Progenitor cell of endocrine pancreas (in vitro differentiated cells): ENCODE results near the gene STRADA. TPM values are rescaled to one million over a fixed set of nuclear protein-coding genes. Genes with fewer than 3 reads are reported as not detected.
A peak's percentile ranks its signal among the peaks of the same experiment; 100 is the strongest.

ENCODE experiments used
- DNase-seq: peaks from one replicate; pipeline ENCODE4 v3.0.0; 2021; ENCODE audit warnings: low spot score; ENCODE audit not compliant: unreplicated experiment
- H3K27ac Mint-ChIP-seq: 2 replicates; pipeline ENCODE4 v1.8.0; 2021; ENCODE audit warnings: mild to moderate bottlenecking, moderate library complexity, mixed read lengths
- H3K27me3 Mint-ChIP-seq: 2 replicates; pipeline ENCODE4 v1.8.0; 2021; ENCODE audit warnings: mixed read lengths
- H3K36me3 Mint-ChIP-seq: 2 replicates; pipeline ENCODE4 v1.8.0; 2022; ENCODE audit warnings: mixed read lengths; ENCODE audit not compliant: insufficient read depth
- H3K4me1 Mint-ChIP-seq: 2 replicates; pipeline ENCODE4 v1.8.0; 2021; ENCODE audit warnings: low read depth, mixed read lengths
- H3K4me3 Mint-ChIP-seq: 2 replicates; pipeline ENCODE4 v1.8.0; 2021; ENCODE audit warnings: low read depth, mild to moderate bottlenecking, moderate library complexity, mixed read lengths
- H3K9me3 Mint-ChIP-seq: 2 replicates; pipeline ENCODE4 v1.8.0; 2021; ENCODE audit warnings: low read depth, mixed read lengths
- CTCF ChIP-seq: fragments of 200-600 bp; sonication (generic); IDR thresholded peaks from one replicate; pipeline ENCODE4 v1.5.0; 2021; ENCODE audit warnings: antibody characterized with exemption, mild to moderate bottlenecking; ENCODE audit not compliant: unreplicated experiment
- long read RNA-seq: library from polyadenylated mRNA; unstranded; transcript quantifications from one replicate; pipeline ENCODE4 v2.0.0, GENCODE V29; 2020
- total RNA-seq: library from RNA; stranded (reverse); gene quantifications from 2 replicates; pipeline ENCODE4 v1.2.1, GENCODE V29; 2021

STRADA gene
- 49.7 and 52.0 TPM in 2 replicates for total RNA-seq
- long read RNA-seq, transcript STRADA-208 (2 exons, 2,788 nt) = major isoform, 26 of 35 reads
- long read RNA-seq, partial matches to known transcripts = 1 of 35 reads
- long read RNA-seq, other reads (novel, unspliced or antisense) = 2 of 35 reads

GRCh38 chr17:63741408-63742173 is at the start of gene STRADA:
STRADA (minus strand) TSS chr17:63741799; CDS start chr17:63728369, 13,430 bp downstream.
- H3K4me1 Mint-ChIP-seq = peaks cover 10% of the 10 kb centered on the region
- no peaks in the 10 kb centered on the region for H3K27me3 Mint-ChIP-seq
- no peak for TF ChIP-seq CTCF
- no peaks in the 10 kb centered on the region for H3K9me3 Mint-ChIP-seq
- peak within 1 kb of the TSS; percentile 98 for H3K4me3 Mint-ChIP-seq
- DNase-seq = peak; percentile 96
- H3K27ac Mint-ChIP-seq = peak within 1 kb of the TSS; percentile 97
- peaks cover 1% of the 10 kb centered on the region for H3K36me3 Mint-ChIP-seq

- Mint-ChIP-seq H3K36me3 (peaks cover 23% of the 10 kb centered on the region), H3K27ac (no peak overlapping the region), H3K4me1 (no peaks in the 10 kb centered on the region)
Observed at GRCh38 chr17:63790057-63790456, 48.5 kb upstream of the STRADA start.

GRCh38 chr17:63786971-63787711 is 45.5 kb upstream of the STRADA start:
- H3K4me1 Mint-ChIP-seq = peaks cover 1% of the 10 kb centered on the region
- peaks cover 11% of the 10 kb centered on the region for H3K36me3 Mint-ChIP-seq
- no peak overlapping the region for H3K4me3 Mint-ChIP-seq
- no peaks in the 10 kb centered on the region for H3K27me3 Mint-ChIP-seq
- DNase-seq = no peak
- H3K27ac Mint-ChIP-seq = no peak overlapping the region
- no peaks in the 10 kb centered on the region for H3K9me3 Mint-ChIP-seq
- no peak for TF ChIP-seq CTCF

More at GRCh38 chr17:63790057-63790456, 48.5 kb upstream of the STRADA start:
- Mint-ChIP-seq H3K9me3 (no peaks in the 10 kb centered on the region), H3K27me3 (no peaks in the 10 kb centered on the region), H3K4me3 (no peak overlapping the region)
- no peak for DNase-seq
- TF ChIP-seq CTCF = no peak

GRCh38 chr17:63786117-63786516 is 44.5 kb upstream of the STRADA start:
- Mint-ChIP-seq H3K36me3 (peaks cover 9% of the 10 kb centered on the region), H3K9me3 (no peaks in the 10 kb centered on the region), H3K4me1 (peaks cover 1% of the 10 kb centered on the region), H3K27me3 (no peaks in the 10 kb centered on the region), H3K27ac (no peak overlapping the region), H3K4me3 (no peak overlapping the region)
- TF ChIP-seq CTCF = no peak
- DNase-seq = no peak

- TF ChIP-seq CTCF = no peak
- no peaks in the 10 kb centered on the region for H3K9me3 Mint-ChIP-seq
- no peak for DNase-seq
- H3K27me3 Mint-ChIP-seq = no peaks in the 10 kb centered on the region
- H3K4me1 Mint-ChIP-seq = peaks cover 1% of the 10 kb centered on the region
- no peak overlapping the region for H3K4me3 Mint-ChIP-seq
- peaks cover 11% of the 10 kb centered on the region for H3K36me3 Mint-ChIP-seq
- no peak overlapping the region for H3K27ac Mint-ChIP-seq
Observed at GRCh38 chr17:63785556-63785955, 44.0 kb upstream of the STRADA start.
